PC-3 (cell line): ENCODE data around the gene IQGAP3. TPM values are rescaled to one million over a fixed set of nuclear protein-coding genes. Genes with fewer than 3 reads are reported as not detected.

Experiments
- ATAC-seq: fragments of 200-7000 bp; cut with Tn5 transposase; 2 replicates; pipeline ENCODE4 v1.9.1; 2020; ENCODE audit warnings: mild to moderate bottlenecking, moderate library complexity
- BruUV-seq: library from RNA; stranded (reverse); fragments of 400-500 nt; replicated peaks from 2 replicates; lab custom pipeline; 2021; lab: Mats Ljungman, UMichigan
- CTCF ChIA-PET: fragments of 300-600 bp; sonication (Branson Sonifier 250); formaldehyde crosslinking; loops from one replicate; lab custom pipeline; 2022; ENCODE audit warnings: antibody characterized with exemption; lab: Charles Lee
- POLR2A ChIA-PET: fragments of 300-600 bp; sonication (Branson Sonifier 250); formaldehyde crosslinking; loops from one replicate; lab custom pipeline; 2022; ENCODE audit warnings: antibody characterized with exemption; ENCODE audit not compliant: unreplicated experiment; lab: Charles Lee
- DNase-seq: peaks from one replicate; pipeline ENCODE4 v3.0.0-alpha.2; 2015
- H2AFZ ChIP-seq: fragments of 300-600 bp; sonication (generic); 2 replicates; pipeline ENCODE4 v1.6.0; 2016; ENCODE audit warnings: antibody characterized with exemption, low read length
- H3F3A ChIP-seq: fragments of 300-600 bp; sonication (generic); one replicate; pipeline ENCODE4 v1.6.0; 2017; ENCODE audit warnings: antibody characterized with exemption, low read length, control low read depth, mild to moderate bottlenecking; ENCODE audit not compliant: unreplicated experiment
- H3K27ac ChIP-seq: fragments of 300-600 bp; sonication (generic); 2 replicates; pipeline ENCODE4 v1.5.1; 2016; ENCODE audit warnings: mild to moderate bottlenecking, low read length
- H3K27me3 ChIP-seq: fragments of 300-600 bp; sonication (generic); 2 replicates; pipeline ENCODE4 v1.6.1; 2016; ENCODE audit warnings: low read length, mixed read lengths
- H3K36me3 ChIP-seq: fragments of 300-600 bp; sonication (generic); 2 replicates; pipeline ENCODE4 v1.6.1; 2016; ENCODE audit warnings: low read depth, mixed run types, low read length, mixed read lengths
- H3K4me1 ChIP-seq: fragments of 300-600 bp; sonication (generic); 2 replicates; pipeline ENCODE4 v1.5.1; 2016; ENCODE audit warnings: low read length; ENCODE audit not compliant: insufficient read depth
- H3K4me2 ChIP-seq: fragments of 300-600 bp; sonication (generic); 2 replicates; pipeline ENCODE4 v1.6.0; 2016; ENCODE audit warnings: low read length
- H3K4me3 ChIP-seq: fragments of 300-600 bp; sonication (generic); 2 replicates; pipeline ENCODE4 v1.5.1; 2016; ENCODE audit warnings: mild to moderate bottlenecking, low read length, mixed read lengths
- H3K79me2 ChIP-seq: fragments of 300-600 bp; sonication (generic); 2 replicates; pipeline ENCODE4 v1.6.1; 2017; ENCODE audit warnings: low read length, mixed read lengths
- H3K9ac ChIP-seq: fragments of 300-600 bp; sonication (generic); 2 replicates; pipeline ENCODE4 v1.6.0; 2016; ENCODE audit warnings: mild to moderate bottlenecking, low read length
- H3K9me2 ChIP-seq: fragments of 300-600 bp; sonication (generic); replicated peaks from 2 replicates; pipeline ENCODE4 v1.6.1; 2016; ENCODE audit warnings: mixed run types, low read length, mixed read lengths
- H3K9me3 ChIP-seq: fragments of 300-600 bp; sonication (generic); 2 replicates; pipeline ENCODE4 v1.6.1; 2016; ENCODE audit warnings: low read length, mixed read lengths
- H4K20me1 ChIP-seq: fragments of 300-600 bp; sonication (generic); 2 replicates; pipeline ENCODE4 v1.6.1; 2016; ENCODE audit warnings: low read length, mixed read lengths
- CTCF ChIP-seq: fragments of 300-600 bp; sonication (generic); conservative IDR thresholded peaks from 2 replicates; pipeline ENCODE4 v1.5.1; 2017; ENCODE audit warnings: antibody characterized with exemption, low read depth, mild to moderate bottlenecking, low read length
- EZH2 ChIP-seq: fragments of 300-600 bp; sonication (generic); IDR thresholded peaks from one replicate; pipeline ENCODE4 v1.6.1; 2017; ENCODE audit warnings: antibody characterized with exemption, mild to moderate bottlenecking, low read length; ENCODE audit not compliant: unreplicated experiment
- EZH2phosphoT487 ChIP-seq: fragments of 300-600 bp; sonication (generic); IDR thresholded peaks from 2 replicates; pipeline ENCODE4 v1.6.1; 2018; ENCODE audit warnings: mild to moderate bottlenecking, antibody characterized with exemption, low read length, borderline replicate concordance
- intact Hi-C: fragments of 100-400 bp; cut with micrococcal nuclease; formaldehyde crosslinking; loops from 2 replicates; pipeline ENCODE4 v1.9.0; 2023
- total RNA-seq: library from RNA; depleted of rRNA; stranded (reverse); fragments of >200 nt; gene quantifications from 2 replicates; pipeline ENCODE4 v1.2.3, GENCODE V29; 2014

Gene IQGAP3
- total RNA-seq, 1 experiment from 2014 or later = 54.3 TPM

- no peak for ATAC-seq
- H3K9me3 ChIP-seq = no peaks in the 10 kb centered on the region
Measured at GRCh38 chr1:156502391-156502893, 69.9 kb downstream of the IQGAP3 start.

GRCh38 chr1:156500793-156501506 lies 71.4 kb downstream of the IQGAP3 start:
- H3K27ac ChIP-seq = peak overlapping the region; percentile 96
- DNase-seq = peak; percentile 97
- peak overlapping the region; percentile 83 for H2AFZ ChIP-seq
- intact Hi-C loops = loop anchor here (1.0 to 2.0 kb wide), 2 partner anchors 45 to 70 kb away; no protein-coding TSS in a partner anchor
- H3K9ac ChIP-seq = peak overlapping the region; percentile 98
- H3K36me3 ChIP-seq = no peaks in the 10 kb centered on the region
- no peaks in the 10 kb centered on the region for H3K9me2 ChIP-seq
- peak overlapping the region; percentile 95 for H3K4me3 ChIP-seq
- ATAC-seq = peak; percentile 60
- ChIA-PET POLR2A (interaction anchor here (0.5 to 1.8 kb wide), 15 partner anchors 23 to 255 kb away, joined by 3 to 16 read pairs (median 5); partner anchors contain the start of genes ISG20L2 and NAXE), CTCF (interaction anchor here (0.5 to 1.7 kb wide), 19 partner anchors 21 to 258 kb away, joined by 3 to 21 read pairs (median 3); partner anchors contain the start of genes HAPLN2, ISG20L2 and METTL25B)
- BruUV-seq = TSS peak; percentile 64
- no peaks in the 10 kb centered on the region for H3K27me3 ChIP-seq
- H4K20me1 ChIP-seq = peaks cover 33% of the 10 kb centered on the region
- H3K4me1 ChIP-seq = peaks cover 74% of the 10 kb centered on the region
- H3K79me2 ChIP-seq = peaks cover 45% of the 10 kb centered on the region
- no peaks in the 10 kb centered on the region for H3K9me3 ChIP-seq
- TF ChIP-seq EZH2phosphoT487 (peak; percentile 81), EZH2 (no peak), CTCF (peak; percentile 83)
- no peaks in the 10 kb centered on the region for H3F3A ChIP-seq
- H3K4me2 ChIP-seq = peak overlapping the region; percentile 92

More at GRCh38 chr1:156502391-156502893, 69.9 kb downstream of the IQGAP3 start:
- intact Hi-C loops = no loop called here
- peaks cover 62% of the 10 kb centered on the region for H3K4me1 ChIP-seq
- DNase-seq = no peak
- no peaks in the 10 kb centered on the region for H3K27me3 ChIP-seq
- peak overlapping the region; percentile 98 for H3K9ac ChIP-seq
- no peak for TF ChIP-seq EZH2
- no peak for TF ChIP-seq CTCF
- no peak for TF ChIP-seq EZH2phosphoT487
- H2AFZ ChIP-seq = 0 out of 2 replicates have a peak overlapping the region, but pooled peaks have one; percentile 14
- peaks cover 18% of the 10 kb centered on the region for H4K20me1 ChIP-seq
- H3K9me2 ChIP-seq = no peaks in the 10 kb centered on the region
- H3K27ac ChIP-seq = peak overlapping the region; percentile 96
- H3F3A ChIP-seq = no peaks in the 10 kb centered on the region
- H3K36me3 ChIP-seq = no peaks in the 10 kb centered on the region
- no TSS peak for BruUV-seq
- ChIA-PET POLR2A (interaction anchor here (0.6 to 1.8 kb wide), 3 partner anchors 45 to 467 kb away, joined by 5 to 16 read pairs (median 7); no protein-coding TSS in a partner anchor), CTCF (no interaction called here)
- H3K4me3 ChIP-seq = 0 out of 2 replicates have a peak overlapping the region, but pooled peaks have one; percentile 6
- H3K4me2 ChIP-seq = peak overlapping the region; percentile 68
- H3K79me2 ChIP-seq = peaks cover 30% of the 10 kb centered on the region
